Retinal pigment epithelial cell (primary cell): Measurements from ENCODE around the gene SEMA3B.
A peak's percentile ranks its signal among the peaks of the same experiment; 100 is the strongest.

ENCODE experiments used
- DNase-seq: peaks from one replicate; pipeline ENCODE4 v3.0.0-alpha.2; 2010; ENCODE audit warnings: low read depth
- H3K4me3 ChIP-seq: 2 replicates; pipeline ENCODE4 v1.5.1; 2011; ENCODE audit warnings: mild to moderate bottlenecking, low read length, control low read depth, moderate library complexity
- CTCF ChIP-seq: conservative IDR thresholded peaks from 2 replicates; pipeline ENCODE4 v1.5.1; 2011; ENCODE audit warnings: low read depth, low read length, control low read depth, inconsistent platforms

Gene SEMA3B

GRCh38 chr3:50254577-50255250, 14.2 kb upstream of the SEMA3B start:
- TF ChIP-seq CTCF: no peak
- no peak overlapping the region for H3K4me3 ChIP-seq
- DNase-seq: no peak

- no peak overlapping the region for H3K4me3 ChIP-seq
- TF ChIP-seq CTCF: no peak
- DNase-seq: no peak
Measured at GRCh38 chr3:50255251-50255615, 13.7 kb upstream of the SEMA3B start.

- peak; percentile 69 for TF ChIP-seq CTCF
Measured at GRCh38 chr3:50256978-50257890, 11.7 kb upstream of the SEMA3B start.

GRCh38 chr3:50258029-50258680, 10.8 kb upstream of the SEMA3B start:
- no peak overlapping the region for H3K4me3 ChIP-seq
- no peak for TF ChIP-seq CTCF
- DNase-seq: no peak

More at GRCh38 chr3:50256978-50257890, 11.7 kb upstream of the SEMA3B start:
- DNase-seq: no peak
- no peak overlapping the region for H3K4me3 ChIP-seq

GRCh38 chr3:50258979-50259378, 10.0 kb upstream of the SEMA3B start:
- no peak for DNase-seq
- no peak overlapping the region for H3K4me3 ChIP-seq
- TF ChIP-seq CTCF: peak; percentile 9

- no peak for DNase-seq
- no peak overlapping the region for H3K4me3 ChIP-seq
- TF ChIP-seq CTCF: no peak
Measured at GRCh38 chr3:50259432-50260026, 9.4 kb upstream of the SEMA3B start.
